Measurements from ENCODE around the gene GTF2B. TPM values are rescaled to one million over a fixed set of nuclear protein-coding genes. Genes with fewer than 3 reads are reported as not detected.
"Not testable (repeated sequence)": the region's sequence is repeated elsewhere in the genome, so short reads cannot be mapped to it uniquely, and the experiment has no call there.

The GTF2B gene
- total and polyA plus RNA-seq, 2 donors (not counting 1 experiment from before 2014, with no cell fraction given) = 37.8 to 42.2 TPM

DNA sequence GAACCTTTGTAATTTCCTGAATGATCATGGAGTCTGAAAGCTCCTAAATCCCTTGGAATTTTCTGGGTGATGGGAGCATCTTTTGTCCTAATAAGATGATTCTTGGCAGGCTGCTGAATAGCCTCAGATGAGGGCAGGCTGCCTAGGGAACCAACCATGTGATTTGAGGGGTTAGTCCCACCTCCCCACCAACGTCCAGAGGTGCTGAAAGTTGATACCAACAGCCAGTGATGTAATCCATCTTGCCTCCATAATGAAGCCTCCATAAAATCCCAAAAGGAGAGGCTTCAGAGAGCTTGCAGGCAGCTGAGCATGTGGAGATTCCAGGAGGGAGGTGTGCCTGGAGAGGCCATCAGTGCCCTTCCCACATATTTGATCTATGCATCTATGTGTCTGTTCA, 43.7 kb downstream of the GTF2B start:
- Histone ChIP-seq H3K9ac (ENCODE audit: insufficient read depth, low read length) (no peak overlapping the region), H3K27ac (ENCODE audit: insufficient read depth, low read length) (no peak overlapping the region), H2AFZ (ENCODE audit: low read length) (no peak overlapping the region), H3K36me3 (ENCODE audit: control insufficient read depth, insufficient read depth, low read length) (peaks cover 4% of the 10 kb centered on the region), H3K4me3 (replicated peaks in 1 of 4; ENCODE audit: control extremely low read depth in 1 of 4, insufficient read depth in 1 of 4, low read depth in 3 of 4, low read length in 4 of 4) (no peak overlapping the region), H3K79me2 (ENCODE audit: control insufficient read depth, insufficient read depth, low read length) (no peaks in the 10 kb centered on the region), H3K4me2 (ENCODE audit: extremely low read depth, insufficient read depth, low read length) (no peak overlapping the region), H3K27me3 (ENCODE audit: control insufficient read depth, insufficient read depth, low read length) (no peaks in the 10 kb centered on the region), H3K4me1 (ENCODE audit: control insufficient read depth, extremely low read depth, insufficient read depth, low read length) (no peaks in the 10 kb centered on the region), H4K20me1 (ENCODE audit: control insufficient read depth, extremely low read depth, insufficient read depth, low read length) (no peaks in the 10 kb centered on the region), H3K9me3 (ENCODE audit: control insufficient read depth, insufficient read depth, low read depth, low read length) (no peaks in the 10 kb centered on the region)
- no peak for DNase-seq (ENCODE audit: low read depth in 2 of 2)
- TF ChIP-seq CTCF (conservative IDR thresholded peaks at IDR 0.05 in 1 of 2, IDR thresholded peaks at IDR 0.05 in 1 of 2; ENCODE audit: low read depth in 1 of 2, low read length in 2 of 2) = no peak
- no peak for TF ChIP-seq EZH2 (IDR thresholded peaks at IDR 0.05; ENCODE audit: low read length, missing control alignments)

GRCh38 chr1:88825721-88826120, 65.6 kb downstream of the GTF2B start:
- Histone ChIP-seq H3K79me2 (ENCODE audit: control insufficient read depth, insufficient read depth, low read length) (no peaks in the 10 kb centered on the region), H2AFZ (ENCODE audit: low read length) (no peak overlapping the region), H3K36me3 (ENCODE audit: control insufficient read depth, insufficient read depth, low read length) (peaks cover 4% of the 10 kb centered on the region), H3K27me3 (ENCODE audit: control insufficient read depth, insufficient read depth, low read length) (no peaks in the 10 kb centered on the region), H3K4me2 (ENCODE audit: extremely low read depth, insufficient read depth, low read length) (no peak overlapping the region), H3K9me3 (ENCODE audit: control insufficient read depth, insufficient read depth, low read depth, low read length) (no peaks in the 10 kb centered on the region), H3K4me3 (replicated peaks in 1 of 4; ENCODE audit: control extremely low read depth in 1 of 4, insufficient read depth in 1 of 4, low read depth in 3 of 4, low read length in 4 of 4) (no peak overlapping the region), H3K9ac (ENCODE audit: insufficient read depth, low read length) (no peak overlapping the region), H4K20me1 (ENCODE audit: control insufficient read depth, extremely low read depth, insufficient read depth, low read length) (no peaks in the 10 kb centered on the region), H3K27ac (ENCODE audit: insufficient read depth, low read length) (no peak overlapping the region), H3K4me1 (ENCODE audit: control insufficient read depth, extremely low read depth, insufficient read depth, low read length) (no peaks in the 10 kb centered on the region)
- TF ChIP-seq CTCF (conservative IDR thresholded peaks at IDR 0.05 in 1 of 2, IDR thresholded peaks at IDR 0.05 in 1 of 2; ENCODE audit: low read depth in 1 of 2, low read length in 2 of 2) = no peak
- no peak for TF ChIP-seq EZH2 (IDR thresholded peaks at IDR 0.05; ENCODE audit: low read length, missing control alignments)
- no peak for DNase-seq (ENCODE audit: low read depth in 2 of 2)

GRCh38 chr1:88819642-88820041, 71.7 kb downstream of the GTF2B start:
- not testable (repeated sequence) for H3K4me3 ChIP-seq (replicated peaks in 1 of 4; ENCODE audit: control extremely low read depth in 1 of 4, insufficient read depth in 1 of 4, low read depth in 3 of 4, low read length in 4 of 4); H3K4me1 ChIP-seq (ENCODE audit: control insufficient read depth, extremely low read depth, insufficient read depth, low read length); H3K27ac ChIP-seq (ENCODE audit: insufficient read depth, low read length)

More at GRCh38 chr1:88819642-88820041, 71.7 kb downstream of the GTF2B start:
- H2AFZ ChIP-seq (ENCODE audit: low read length); H3K9me3 ChIP-seq (ENCODE audit: control insufficient read depth, insufficient read depth, low read depth, low read length); H3K9ac ChIP-seq (ENCODE audit: insufficient read depth, low read length); H3K79me2 ChIP-seq (ENCODE audit: control insufficient read depth, insufficient read depth, low read length); DNase-seq (ENCODE audit: low read depth in 2 of 2); H3K27me3 ChIP-seq (ENCODE audit: control insufficient read depth, insufficient read depth, low read length); H3K4me2 ChIP-seq (ENCODE audit: extremely low read depth, insufficient read depth, low read length); H3K36me3 ChIP-seq (ENCODE audit: control insufficient read depth, insufficient read depth, low read length); H4K20me1 ChIP-seq (ENCODE audit: control insufficient read depth, extremely low read depth, insufficient read depth, low read length): not testable (repeated sequence)

Data from fibroblast of lung (primary cell).